Fibroblast of skin of left quadriceps (primary cell): Measurements from ENCODE around the gene UBE2V1.
"Not testable (repeated sequence)": the region's sequence is repeated elsewhere in the genome, so short reads cannot be mapped to it uniquely, and the experiment has no call there.

Experiments used
- DNase-seq, 2 experiments: peaks; one replicate each; pipeline ENCODE4 v3.0.0-alpha.2; 2013; ENCODE audit warnings: low read depth in 2 of 2

UBE2V1 gene

DNA sequence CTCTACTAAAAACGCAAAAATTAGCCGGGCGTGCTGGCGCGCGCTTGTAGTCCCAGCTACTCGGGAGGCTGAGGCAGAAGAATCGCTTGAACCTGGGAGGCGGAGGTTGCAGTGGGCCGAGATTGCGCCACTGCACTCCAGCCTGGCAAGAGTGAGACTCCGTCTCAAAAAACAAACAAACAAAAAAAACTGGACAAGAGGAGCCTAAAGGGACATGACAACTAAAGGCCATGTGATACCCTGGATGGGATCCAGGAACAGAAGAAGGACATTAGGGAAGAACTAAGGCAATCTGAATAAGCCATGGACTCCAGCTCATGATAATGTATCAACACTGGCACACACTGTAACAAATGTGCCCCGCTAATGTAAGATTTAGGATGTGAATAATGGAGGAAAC, 24.8 kb upstream of the UBE2V1 start:
- DNase-seq, result not testable (repeated sequence)

DNA sequence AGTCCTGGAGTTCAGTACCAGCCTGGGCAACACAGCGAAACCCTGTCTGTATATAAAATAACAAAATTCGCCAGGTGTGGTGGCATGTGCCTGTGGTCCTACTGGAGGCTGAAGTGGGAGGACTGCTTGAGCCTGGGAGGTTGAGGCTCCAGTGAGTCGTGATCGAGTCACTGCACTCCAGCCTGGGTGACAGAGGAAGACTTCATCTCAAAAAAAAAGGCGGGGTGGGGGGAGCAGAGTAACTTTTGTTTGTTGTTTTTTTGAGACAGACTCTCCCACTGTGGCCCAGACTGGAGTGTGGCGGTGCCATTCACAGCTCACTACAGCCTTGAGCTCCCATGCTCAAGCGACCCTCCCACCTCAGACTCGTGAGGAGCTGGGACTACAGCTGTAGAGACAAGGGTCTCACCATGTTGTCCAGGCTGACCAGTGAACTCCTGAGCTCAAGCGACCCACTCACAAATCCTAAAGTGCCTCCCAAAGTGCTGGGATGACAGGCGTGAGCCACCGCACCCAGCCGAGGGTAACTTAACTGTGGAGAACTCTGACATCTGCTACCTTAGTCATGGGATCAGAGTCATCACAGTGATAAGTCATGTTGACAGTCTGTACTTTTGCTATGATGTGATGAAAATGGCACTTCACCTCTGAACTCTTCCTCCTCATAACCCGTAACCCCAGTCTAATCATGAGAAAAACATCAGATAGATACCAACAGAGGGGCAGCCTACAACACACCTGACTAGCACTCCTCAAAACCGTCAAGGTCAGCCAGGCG, 24.1 kb upstream of the UBE2V1 start:
- no peak for DNase-seq

- DNase-seq, result not testable (repeated sequence)
These were observed 22.2 kb upstream of the UBE2V1 start for GRCh38 chr20:50135157-50135556.

DNA sequence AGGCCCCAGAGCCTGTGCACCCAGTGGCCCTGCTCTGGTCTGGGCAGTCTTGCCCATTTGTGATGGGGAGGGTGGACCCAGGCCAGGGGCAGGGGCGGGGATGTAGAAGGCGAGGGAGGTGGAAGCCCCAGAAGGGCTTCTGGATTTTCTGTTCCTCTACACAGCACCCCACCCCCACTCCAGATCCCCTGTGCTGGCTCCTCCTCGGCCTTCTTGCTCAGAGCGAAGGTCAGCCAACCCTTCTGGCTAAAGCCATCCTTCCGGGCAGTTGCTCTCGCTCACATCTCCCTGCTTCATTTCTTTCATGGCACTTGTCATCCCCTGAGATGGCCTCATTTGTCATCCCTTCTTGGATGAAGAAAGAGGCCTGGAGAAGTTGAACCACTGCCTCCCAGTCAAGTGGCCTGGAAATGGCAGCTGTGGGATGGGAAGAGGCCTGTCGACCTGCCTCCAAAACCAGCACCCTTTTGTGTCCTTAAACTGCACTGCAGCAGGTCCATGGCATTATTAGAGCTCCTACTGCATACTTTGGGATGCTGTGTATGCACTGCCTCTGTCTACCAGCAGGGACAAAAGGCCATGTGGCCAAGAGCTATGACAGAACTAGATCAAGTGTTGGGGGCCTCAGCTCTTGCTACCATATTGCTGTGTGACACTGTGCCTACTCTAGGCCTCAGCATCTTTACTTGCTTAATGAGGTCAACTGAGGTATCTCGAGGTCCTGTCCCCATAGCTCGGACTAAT, 20.7 kb upstream of the UBE2V1 start:
- no peak for DNase-seq

DNA sequence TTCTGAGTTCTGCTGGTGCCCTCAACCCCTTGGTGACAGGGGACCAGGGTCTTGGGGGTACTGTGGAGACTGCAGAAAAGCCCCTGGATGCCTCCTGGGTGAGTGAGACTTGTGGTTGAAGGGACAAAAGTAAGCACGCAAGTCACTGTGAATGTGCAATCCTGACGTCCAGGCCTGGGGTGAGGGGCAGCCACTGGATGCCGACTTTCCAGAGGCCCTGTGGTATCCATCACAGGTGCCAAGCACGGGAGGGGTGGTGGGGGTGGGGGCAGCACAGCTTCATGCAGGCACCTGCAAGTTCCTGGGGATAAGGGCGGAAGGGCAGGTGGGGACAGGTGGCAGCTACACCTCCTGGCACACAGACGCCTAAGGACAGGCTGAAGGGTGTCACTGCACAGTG, 20.1 kb upstream of the UBE2V1 start:
- DNase-seq, result no peak

- no peak for DNase-seq
These were observed 18.0 kb upstream of the UBE2V1 start for GRCh38 chr20:50130995-50131394.

DNA sequence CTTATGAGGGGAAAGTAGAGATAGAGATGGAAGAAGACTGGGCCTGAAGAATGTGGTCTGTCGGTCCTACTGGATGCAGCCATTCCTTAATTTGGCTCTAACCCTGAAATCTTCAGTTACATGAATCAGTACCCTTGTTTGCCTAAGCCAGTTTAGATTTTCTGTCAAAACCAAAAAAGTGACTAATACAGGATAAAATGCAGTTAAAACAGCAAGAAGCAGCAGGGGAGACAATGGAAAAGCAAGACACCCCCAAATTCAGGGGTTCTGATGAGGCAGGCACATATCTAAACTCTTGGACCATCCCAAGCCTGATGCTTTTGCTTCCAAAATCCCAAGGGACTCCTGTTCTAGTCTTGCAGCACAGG, 17.4 kb upstream of the UBE2V1 start:
- DNase-seq, result no peak

DNA sequence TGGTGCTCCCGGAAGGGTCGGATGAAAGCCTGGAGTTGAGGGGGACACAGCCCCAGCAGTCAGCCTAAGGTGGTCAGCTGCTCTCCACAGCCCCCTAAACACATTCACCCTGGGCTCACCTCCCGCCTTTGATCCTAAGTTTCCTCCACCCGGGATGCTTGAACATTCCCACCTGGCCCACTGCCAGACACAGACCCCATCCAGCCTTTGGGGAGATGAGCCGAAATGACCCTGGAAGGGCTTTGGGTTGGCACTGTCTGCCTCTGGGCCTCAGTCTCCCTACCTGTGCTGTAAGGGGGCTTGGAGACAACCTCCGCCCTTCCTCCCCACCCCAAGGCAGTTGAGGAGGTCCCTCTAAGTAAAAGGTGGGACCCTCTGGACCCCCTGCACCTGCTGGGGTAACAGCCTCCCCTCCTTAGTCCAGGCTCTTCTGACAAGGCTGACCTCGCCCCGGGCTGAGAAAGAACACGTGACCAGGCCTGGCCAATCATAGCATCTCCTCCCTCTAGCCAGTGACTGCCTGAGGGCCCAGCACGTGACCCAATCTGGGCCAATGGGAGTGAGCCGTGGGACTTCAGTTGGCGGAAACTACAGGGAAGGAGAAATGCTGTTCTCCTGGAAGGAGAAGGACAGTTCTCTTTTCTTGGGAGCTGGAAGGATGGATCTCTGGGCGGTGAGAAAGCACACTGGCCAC, 16.9 kb upstream of the UBE2V1 start:
- DNase-seq, result no peak

- no peak for DNase-seq
These were observed 15.6 kb upstream of the UBE2V1 start for GRCh38 chr20:50128520-50128905.

DNA sequence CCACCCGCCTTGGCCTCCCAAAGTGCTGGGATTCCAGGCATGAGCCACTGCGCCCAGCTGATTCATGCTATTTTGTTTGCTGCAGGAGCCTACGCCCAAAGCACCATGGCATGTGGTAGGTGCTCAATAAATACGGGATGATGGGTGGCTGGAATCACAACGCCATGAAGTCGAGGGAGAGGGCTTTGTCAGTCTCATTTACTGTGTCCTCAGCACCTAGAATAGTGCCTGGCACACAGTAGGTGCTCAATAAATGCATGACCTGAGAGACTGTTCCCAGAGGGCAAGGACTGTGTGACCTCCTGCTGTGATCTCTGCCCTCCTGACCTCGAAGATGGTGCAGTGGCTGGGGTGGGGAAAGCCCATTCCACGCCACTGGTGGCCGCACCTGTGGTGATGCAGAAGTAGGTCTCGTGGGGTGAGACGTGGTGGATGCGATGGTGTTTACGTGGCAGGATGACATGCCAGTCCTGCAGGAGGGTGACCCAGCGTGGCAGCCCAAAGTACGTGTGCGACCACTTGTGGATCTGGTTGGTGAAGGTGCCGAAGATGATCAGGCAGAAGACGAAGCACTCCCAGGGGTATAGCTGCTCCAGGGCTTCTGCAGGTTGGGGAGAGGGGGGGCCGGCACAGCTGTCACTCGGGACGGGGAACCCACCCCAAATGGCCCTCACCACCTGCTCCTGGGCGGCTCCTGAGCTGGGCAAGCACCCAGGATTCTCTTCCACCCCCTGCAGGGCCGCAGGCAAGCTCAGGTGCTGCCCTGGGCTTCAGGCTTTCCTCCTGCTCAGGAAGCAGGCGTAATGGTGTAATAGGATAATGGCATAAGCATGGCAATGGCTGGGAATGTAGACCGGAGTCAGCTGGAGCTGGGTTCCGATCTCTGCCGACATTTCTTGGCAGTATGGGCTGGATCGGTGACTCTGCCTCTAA, 14.9 kb upstream of the UBE2V1 start:
- DNase-seq, result no peak

- no peak for DNase-seq
These were observed 13.7 kb upstream of the UBE2V1 start for GRCh38 chr20:50126662-50127061.

DNA sequence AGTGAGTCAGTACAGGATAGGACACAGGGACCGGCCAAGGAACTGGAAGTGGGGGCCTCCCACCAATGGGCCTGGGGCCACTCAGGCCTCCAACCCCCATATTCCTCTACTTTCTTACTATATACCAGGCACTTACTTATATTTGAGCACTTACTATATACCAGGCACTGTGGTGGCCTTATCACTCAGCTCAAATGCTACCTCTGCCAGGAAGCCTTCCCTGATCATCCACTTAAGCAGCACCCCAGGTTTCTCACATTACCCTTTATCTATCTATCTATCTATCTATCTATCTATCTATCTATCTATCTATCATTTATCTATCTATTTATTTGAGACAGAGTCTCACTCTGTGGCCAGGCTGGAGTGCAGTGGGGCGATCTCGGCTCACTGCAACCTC, 12.3 kb upstream of the UBE2V1 start:
- DNase-seq, result no peak

- DNase-seq, result no peak
These were observed 11.5 kb upstream of the UBE2V1 start for GRCh38 chr20:50124496-50124895.

DNA sequence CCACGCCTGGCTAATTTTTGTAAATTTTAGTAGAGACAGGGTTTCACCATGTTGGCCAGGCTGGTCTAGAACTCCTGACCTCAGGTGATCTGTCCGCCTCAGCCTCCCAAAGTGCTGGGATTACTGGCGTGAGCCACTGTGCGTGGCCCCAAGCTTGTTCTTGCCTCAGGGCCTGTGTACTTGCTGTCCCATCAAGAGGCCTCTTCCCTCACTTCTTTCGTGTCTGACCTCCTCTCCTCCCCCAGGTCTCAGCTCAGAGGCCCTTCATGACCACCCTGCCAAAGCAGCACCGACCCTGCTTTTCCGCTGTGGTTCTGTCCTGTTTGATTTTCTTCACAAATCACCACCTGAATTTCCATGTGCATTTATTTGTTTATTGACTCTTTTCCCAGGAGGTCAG, 10.5 kb upstream of the UBE2V1 start:
- DNase-seq, result no peak

- no peak for DNase-seq
These were observed 9.8 kb upstream of the UBE2V1 start for GRCh38 chr20:50122763-50123162.

DNA sequence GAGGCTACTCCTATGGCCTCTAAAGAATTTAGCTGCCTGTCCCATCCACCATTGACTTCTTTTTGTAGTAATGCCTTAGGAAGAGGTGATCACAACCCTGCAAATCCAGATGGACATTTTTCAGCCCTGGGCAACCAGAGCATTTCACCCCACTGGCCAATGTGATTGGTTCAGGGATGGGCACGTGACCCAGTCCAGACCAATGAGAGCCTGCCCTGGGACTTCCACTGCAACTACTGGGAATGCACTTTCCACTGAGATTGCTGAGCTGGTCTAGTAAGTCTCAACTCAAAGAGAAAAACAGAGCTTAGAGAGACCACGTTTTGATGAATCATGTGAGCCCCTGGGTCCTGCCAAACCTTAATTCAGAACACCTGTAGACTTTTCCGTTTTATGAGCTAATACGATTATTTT, 8.9 kb upstream of the UBE2V1 start:
- DNase-seq, result peak; percentile 63 to 67

DNA sequence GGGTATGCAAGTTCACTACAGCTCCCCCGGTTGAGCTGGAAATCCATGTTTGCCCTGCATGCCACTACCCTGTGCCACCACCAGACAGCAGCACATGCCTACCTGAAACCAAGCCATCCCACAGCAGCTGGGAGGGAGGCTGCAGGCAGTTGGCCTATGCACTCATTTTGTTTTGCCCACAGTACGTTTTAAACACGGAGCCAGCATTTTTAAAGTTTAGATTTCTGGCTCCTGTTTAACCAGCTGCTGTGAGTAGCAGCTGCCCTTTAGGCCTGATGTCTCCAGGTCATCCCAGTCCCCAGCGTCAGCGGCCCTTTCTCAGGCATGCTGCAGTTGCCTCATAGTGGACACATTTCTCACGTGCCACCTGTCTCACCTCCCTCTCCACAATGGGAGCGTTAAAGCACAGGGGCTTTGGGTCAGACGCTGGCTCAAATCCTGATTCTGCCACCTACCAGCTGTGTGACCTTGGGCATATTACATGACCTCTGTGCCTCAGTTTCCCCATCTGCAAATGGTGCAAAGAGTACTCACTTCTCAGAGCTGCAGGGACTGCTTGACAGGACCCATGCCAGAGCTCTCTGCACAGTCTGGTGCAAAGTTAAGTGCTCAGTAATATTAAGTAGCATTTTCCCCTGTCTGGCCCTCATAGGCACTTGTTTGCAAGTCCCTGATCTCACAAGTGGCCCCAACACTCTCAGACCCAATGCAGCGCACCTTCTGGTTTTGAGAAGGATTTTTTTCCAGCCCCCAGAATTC, 8.2 kb upstream of the UBE2V1 start:
- DNase-seq, result no peak

- DNase-seq, result no peak
These were observed 5.3 kb upstream of the UBE2V1 start for GRCh38 chr20:50118203-50118602.

DNA sequence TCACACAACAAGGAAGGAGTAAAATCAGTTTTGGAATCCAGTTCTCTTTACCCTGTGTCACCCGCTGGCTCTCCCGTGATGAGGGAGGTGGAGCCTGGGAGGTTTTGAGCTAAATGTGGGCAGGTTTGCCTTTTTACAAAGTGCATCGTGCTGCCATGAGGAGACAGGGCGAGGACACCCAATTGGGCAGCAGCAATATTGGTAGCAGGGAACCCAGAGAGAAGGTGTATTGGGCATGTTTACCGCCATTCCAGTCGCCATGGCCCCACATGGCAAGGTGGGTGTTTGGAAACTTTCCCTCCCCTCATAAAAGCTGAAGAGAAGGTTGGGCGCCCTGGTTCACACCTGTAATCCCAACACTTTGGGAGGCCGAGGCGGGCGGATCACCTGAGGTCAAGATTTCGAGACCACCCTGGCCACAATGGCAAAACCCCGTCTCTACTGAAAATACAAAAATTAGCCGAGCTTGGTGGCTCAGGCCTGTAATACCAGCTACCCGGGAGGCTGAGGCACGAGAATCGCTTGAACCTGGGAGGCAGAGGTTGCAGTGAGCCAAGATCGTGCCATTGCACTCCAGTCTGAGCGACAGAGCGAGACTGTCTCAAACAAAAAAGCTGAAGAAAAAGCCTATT, 3.5 kb upstream of the UBE2V1 start:
- DNase-seq, result no peak

DNA sequence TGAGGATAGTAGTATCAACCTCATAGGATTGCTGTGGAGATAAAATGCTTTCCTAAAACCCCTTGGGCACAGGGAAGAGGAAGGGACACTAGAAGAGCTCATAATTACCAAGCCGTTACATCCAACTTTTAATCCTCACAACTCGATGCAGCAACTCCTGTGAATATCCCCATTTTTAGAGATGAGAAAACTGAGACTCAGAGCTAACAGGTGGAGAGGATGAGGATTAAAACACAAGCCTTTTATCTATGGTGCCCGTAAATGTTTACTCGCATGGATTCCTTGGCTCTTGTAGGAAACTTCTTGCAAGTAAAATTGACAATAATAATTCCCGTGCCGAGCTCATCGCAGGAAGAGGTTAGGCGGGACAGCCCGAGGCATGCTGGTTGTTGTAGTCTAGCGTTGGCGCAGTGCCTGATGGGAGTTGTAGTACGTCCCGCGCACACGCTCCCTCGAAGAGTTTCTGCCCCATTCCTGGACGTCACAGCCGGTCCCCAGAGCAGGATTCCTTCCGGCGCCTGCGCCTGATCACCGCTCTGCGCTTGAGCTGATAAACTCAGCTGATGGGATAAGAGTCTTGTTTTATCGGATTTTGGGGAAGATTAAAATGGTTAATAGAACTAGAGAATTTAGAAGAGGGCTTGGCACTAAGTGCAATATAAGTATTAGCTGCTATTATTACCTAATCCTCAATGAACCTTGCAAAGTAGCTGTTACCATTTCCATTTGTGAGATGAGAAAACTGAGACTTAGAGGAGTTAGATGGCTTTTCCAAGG, 2.8 kb upstream of the UBE2V1 start:
- peak; percentile 91 to 92 for DNase-seq
